Esophagus squamous epithelium (tissue), 5 donors: ENCODE data around the gene RIMKLA. TPM values are rescaled to one million over a fixed set of nuclear protein-coding genes. Genes with fewer than 3 reads are reported as not detected.
A peak's percentile ranks its signal among the peaks of the same experiment; 100 is the strongest.

Experiments used
- DNase-seq: peaks from one replicate; lab custom pipeline; 2025; lab: John Stamatoyannopoulos, UW
- H3K27ac ChIP-seq, 4 donors: fragments of 200-600 bp; sonication (generic); one replicate each; pipeline ENCODE4 v1.5.1; 2016 to 2019; ENCODE audit warnings: mild to moderate bottlenecking in 1 of 4
- H3K27me3 ChIP-seq, 4 donors: fragments of 200-600 bp; sonication (generic); 1 replicate in 3 of 4; 2 replicates in 1 of 4; pipeline versions ENCODE4 v1.5.1 to v1.6.0; 2017 to 2021; ENCODE audit warnings: antibody characterized with exemption in 1 of 4
- H3K36me3 ChIP-seq, 3 donors: fragments of 200-600 bp; sonication (generic); one replicate each; pipeline ENCODE4 v1.5.1; 2016 to 2019
- H3K4me1 ChIP-seq, 3 donors: fragments of 200-600 bp; sonication (generic); one replicate each; pipeline ENCODE4 v1.5.1; 2017 to 2019
- H3K4me3 ChIP-seq, 4 donors: fragments of 200-600 bp; sonication (generic); 1 replicate in 3 of 4; 2 replicates in 1 of 4; pipeline ENCODE4 v1.5.1; 2016 to 2019; ENCODE audit warnings: mild to moderate bottlenecking in 2 of 4, moderate library complexity in 1 of 4
- H3K9me3 ChIP-seq, 3 donors: fragments of 200-600 bp; sonication (generic); one replicate each; pipeline ENCODE4 v1.5.1; 2016 to 2019
- POLR2A ChIP-seq, 4 donors: fragments of 450-650 bp; IDR thresholded peaks; one replicate each; pipeline ENCODE4 v1.6.1; 2017; ENCODE audit warnings: antibody characterized with exemption in 4 of 4, mild to moderate bottlenecking in 4 of 4, moderate library complexity in 3 of 4
- WGBS, 2 donors: methylation state at CpG; one replicate each; pipeline ENCODE4 v1.1.5; 2018; 5-methylcytosine and 5-hydroxymethylcytosine counted together
- intact Hi-C: fragments of 100-400 bp; cut with DNase I; formaldehyde crosslinking; loops from one replicate; pipeline ENCODE4 v1.15.0; 2022
- total RNA-seq, 4 donors: library from RNA; depleted of rRNA; stranded (reverse); fragments of >200 nt; gene quantifications; one replicate each; pipeline ENCODE4 v1.1.0, GENCODE V29; 2016
- TF ChIP-seq, protein P1 (sequence below), 6 experiments: fragments of 450-650 bp in 4 of 6; fragments of 200-600 bp in 2 of 6; sonication (generic) in 2 of 6; IDR thresholded peaks; one replicate each; pipeline ENCODE4 v1.5.1; 2016 to 2019; ENCODE audit warnings: antibody characterized with exemption in 6 of 6, mild to moderate bottlenecking in 4 of 6, moderate library complexity in 4 of 6
- donor health status: DM: yes; HTN: yes; CAD: no.

Gene RIMKLA
- total RNA-seq, 4 donors from 2014 or later, result 0.04 to 0.57 (median 0.06) TPM; not detected in 1

DNA sequence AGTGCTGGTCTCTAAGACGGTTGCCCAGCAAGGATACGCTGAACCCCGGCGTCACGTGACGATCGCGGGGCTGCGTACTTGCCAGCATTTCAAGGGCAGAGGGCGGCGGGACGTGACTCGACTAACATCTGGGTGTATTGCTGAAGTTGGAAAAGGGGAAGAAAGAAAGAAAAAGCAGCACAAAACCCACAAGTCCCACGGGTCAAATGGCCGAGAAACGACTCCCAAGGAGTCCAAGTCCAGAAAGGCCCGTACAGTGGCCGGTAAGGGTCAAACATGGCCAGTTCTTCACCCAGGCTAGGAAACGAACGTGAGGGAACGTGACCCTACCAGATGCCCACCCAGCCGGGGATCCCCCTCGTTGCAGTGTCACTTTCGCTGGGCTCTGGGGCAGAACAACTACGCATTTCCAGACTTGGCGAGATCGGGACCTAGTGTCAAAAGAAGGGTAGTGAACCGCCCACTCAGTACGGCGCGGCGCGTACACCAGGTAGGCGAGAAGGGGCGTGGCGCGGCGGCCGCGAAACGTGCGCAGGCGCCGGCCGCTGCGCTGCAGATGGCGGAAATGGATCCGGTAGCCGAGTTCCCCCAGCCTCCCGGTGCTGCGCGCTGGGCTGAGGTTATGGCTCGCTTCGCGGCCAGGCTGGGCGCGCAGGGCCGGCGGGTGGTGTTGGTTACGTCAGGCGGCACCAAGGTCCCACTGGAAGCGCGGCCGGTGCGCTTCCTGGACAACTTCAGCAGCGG, 75.6 kb downstream of the RIMKLA start, which contains the start of the genes PPCS and ZMYND12:
Gene PPCS, plus strand, starts transcription at position 534 of the 744 bp plus-strand sequence. Its CDS starts 23 bp downstream, at position 557.
Gene ZMYND12, minus strand, starts transcription at position 13 of the 744 bp plus-strand sequence. CDS start 25 bp downstream, outside the sequence.
- H3K9me3 ChIP-seq, result no peaks in the 10 kb centered on the region
- no peaks in the 10 kb centered on the region for H3K27me3 ChIP-seq
- 0% methylated on average over 14 to 27 of the region's 66 CpGs for WGBS, 2 donors
- H3K4me1 ChIP-seq, result peaks cover 13 to 25% (median 15%) of the 10 kb centered on the region in 3 donors
- H3K27ac ChIP-seq, result peak within 1 kb of the TSS; percentile 83 to 96 (median 94)
- intact Hi-C loops, result no loop called here
- peak within 1 kb of the TSS; percentile 59 to 98 (median 96) for H3K4me3 ChIP-seq
- H3K36me3 ChIP-seq, result peaks cover 0 to 37% (median 0%) of the 10 kb centered on the region in 3 donors
- TF ChIP-seq, protein P1, sequence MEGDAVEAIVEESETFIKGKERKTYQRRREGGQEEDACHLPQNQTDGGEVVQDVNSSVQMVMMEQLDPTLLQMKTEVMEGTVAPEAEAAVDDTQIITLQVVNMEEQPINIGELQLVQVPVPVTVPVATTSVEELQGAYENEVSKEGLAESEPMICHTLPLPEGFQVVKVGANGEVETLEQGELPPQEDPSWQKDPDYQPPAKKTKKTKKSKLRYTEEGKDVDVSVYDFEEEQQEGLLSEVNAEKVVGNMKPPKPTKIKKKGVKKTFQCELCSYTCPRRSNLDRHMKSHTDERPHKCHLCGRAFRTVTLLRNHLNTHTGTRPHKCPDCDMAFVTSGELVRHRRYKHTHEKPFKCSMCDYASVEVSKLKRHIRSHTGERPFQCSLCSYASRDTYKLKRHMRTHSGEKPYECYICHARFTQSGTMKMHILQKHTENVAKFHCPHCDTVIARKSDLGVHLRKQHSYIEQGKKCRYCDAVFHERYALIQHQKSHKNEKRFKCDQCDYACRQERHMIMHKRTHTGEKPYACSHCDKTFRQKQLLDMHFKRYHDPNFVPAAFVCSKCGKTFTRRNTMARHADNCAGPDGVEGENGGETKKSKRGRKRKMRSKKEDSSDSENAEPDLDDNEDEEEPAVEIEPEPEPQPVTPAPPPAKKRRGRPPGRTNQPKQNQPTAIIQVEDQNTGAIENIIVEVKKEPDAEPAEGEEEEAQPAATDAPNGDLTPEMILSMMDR (IDR thresholded peaks at IDR 0.05), result peak in 4 of 6 experiments; percentile 23 to 56 (median 40)
- TF ChIP-seq POLR2A (IDR thresholded peaks at IDR 0.05), result peak in 2 of 4 donors; percentile 66 to 83
- peak; percentile 68 for DNase-seq

DNA sequence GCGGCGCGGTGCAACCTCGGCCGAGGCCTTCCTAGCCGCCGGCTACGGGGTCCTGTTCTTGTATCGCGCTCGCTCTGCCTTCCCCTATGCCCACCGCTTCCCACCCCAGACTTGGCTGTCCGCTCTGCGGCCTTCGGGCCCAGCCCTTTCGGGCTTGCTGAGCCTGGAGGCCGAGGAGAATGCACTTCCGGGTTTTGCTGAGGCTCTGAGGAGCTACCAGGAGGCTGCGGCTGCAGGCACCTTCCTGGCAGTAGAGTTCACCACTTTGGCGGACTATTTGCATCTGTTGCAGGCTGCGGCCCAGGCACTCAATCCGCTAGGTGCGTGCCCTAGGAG, 76.1 kb downstream of the RIMKLA start:
- 0 to 5% methylated on average over 4 to 6 of the region's 23 CpGs for WGBS, 2 donors
- Histone ChIP-seq H3K36me3 (peaks cover 0 to 38% (median 0%) of the 10 kb centered on the region in 3 donors), H3K27ac (peak overlapping the region; percentile 83 to 96 (median 94)), H3K27me3 (no peaks in the 10 kb centered on the region), H3K9me3 (no peaks in the 10 kb centered on the region), H3K4me1 (peaks cover 13 to 25% (median 15%) of the 10 kb centered on the region in 3 donors), H3K4me3 (peak overlapping the region; percentile 59 to 98 (median 96))
- peak; percentile 7 for DNase-seq
- intact Hi-C loops, result no loop called here
- no peak for TF ChIP-seq POLR2A (IDR thresholded peaks at IDR 0.05)
- TF ChIP-seq, protein P1 (IDR thresholded peaks at IDR 0.05), result no peak

DNA sequence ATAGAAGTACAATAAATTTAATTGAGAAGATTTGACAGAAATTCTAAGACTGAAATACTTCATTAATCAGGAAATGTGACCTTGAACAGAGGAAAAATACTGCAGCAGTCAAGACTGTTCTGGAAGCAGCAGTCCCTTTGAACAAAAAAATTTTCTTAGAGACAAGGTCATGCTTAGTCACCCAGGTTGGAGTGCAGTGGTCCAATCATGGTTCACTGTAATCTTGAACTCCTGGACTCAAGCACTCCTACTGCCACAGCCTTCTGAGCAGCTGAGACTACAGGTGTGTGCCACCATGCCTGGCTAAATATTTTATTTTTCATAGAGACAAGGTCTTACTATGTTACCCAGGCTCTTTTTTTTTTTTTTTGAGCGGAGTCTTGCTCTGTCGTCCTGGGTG, 80.6 kb downstream of the RIMKLA start:
- intact Hi-C loops, result no loop called here
- Histone ChIP-seq H3K9me3 (no peaks in the 10 kb centered on the region), H3K4me3 (no peak overlapping the region), H3K27me3 (no peaks in the 10 kb centered on the region), H3K4me1 (peaks cover 8 to 35% (median 24%) of the 10 kb centered on the region in 3 donors), H3K36me3 (peaks cover 0 to 38% (median 0%) of the 10 kb centered on the region in 3 donors), H3K27ac (no peak overlapping the region)
- 100% methylated on average over 1 of the region's 2 CpGs for WGBS, 2 donors
- TF ChIP-seq POLR2A (IDR thresholded peaks at IDR 0.05), result no peak
- TF ChIP-seq, protein P1 (IDR thresholded peaks at IDR 0.05), result no peak
- DNase-seq, result no peak

DNA sequence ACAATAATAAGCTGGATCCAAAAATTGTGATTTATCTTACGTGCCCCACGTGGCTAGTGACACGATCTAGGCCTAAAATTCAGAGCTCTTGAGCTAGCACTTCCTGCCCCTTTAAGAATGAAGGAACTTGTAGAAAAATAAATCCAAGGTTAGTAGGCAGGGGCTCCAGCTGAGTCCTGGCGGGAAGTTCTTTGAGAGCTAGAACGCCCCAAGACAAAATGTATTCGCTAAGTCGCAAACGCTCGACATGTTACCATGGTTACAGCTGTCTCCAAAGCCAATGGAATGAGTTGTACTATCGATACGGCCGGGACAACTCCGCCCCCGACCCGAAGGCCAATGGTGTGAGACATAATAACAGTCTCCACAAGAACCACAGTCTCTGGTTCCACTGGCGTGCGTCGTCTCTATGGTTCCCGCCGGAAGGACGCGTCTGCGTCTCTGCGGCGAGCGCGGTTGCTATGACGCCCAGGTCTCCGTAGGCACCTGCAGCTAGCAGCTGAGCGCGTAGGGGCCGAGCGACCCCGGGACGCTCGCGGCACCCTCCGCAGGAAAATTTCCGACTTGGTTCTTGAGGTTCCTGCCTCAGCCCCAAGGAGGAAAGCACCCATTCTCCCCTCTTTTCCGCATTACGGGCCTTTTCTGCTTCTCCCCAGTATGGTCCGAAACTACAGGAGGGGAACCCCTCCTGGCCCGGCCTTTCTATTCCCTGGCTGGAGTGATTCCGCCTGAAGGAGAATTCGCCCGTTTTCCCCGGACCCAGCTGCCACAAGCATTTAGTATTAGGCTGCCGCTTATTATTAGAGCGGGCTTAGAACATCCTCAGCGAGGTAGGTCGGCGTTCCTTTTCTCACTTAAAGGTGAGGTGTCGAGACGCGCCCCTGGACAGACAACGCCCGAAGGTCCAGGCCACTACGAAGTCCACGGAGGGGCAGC, 82.5 kb downstream of the RIMKLA start, which contains the start of gene CCDC30:
Gene CCDC30, plus strand, starts transcription at position 459 of the 936 bp plus-strand sequence. CDS start 17,266 bp downstream, outside the sequence.
- peaks cover 0 to 33% (median 0%) of the 10 kb centered on the region in 3 donors for H3K36me3 ChIP-seq
- H3K4me3 ChIP-seq, result peak within 1 kb of the TSS; percentile 52 to 79 (median 69)
- H3K4me1 ChIP-seq, result peaks cover 0 to 21% (median 13%) of the 10 kb centered on the region in 3 donors
- peak; percentile 90 for DNase-seq
- intact Hi-C loops, result no loop called here
- no peak for TF ChIP-seq POLR2A (IDR thresholded peaks at IDR 0.05)
- TF ChIP-seq, protein P1 (IDR thresholded peaks at IDR 0.05), result no peak
- H3K27me3 ChIP-seq, result no peaks in the 10 kb centered on the region
- no peaks in the 10 kb centered on the region for H3K9me3 ChIP-seq
- peak within 1 kb of the TSS in 2 of 4 donors; percentile 39 to 54 for H3K27ac ChIP-seq
- 0 to 1% methylated on average over 36 to 54 of the region's 59 CpGs for WGBS, 2 donors
